GM18867 (cell line): ENCODE data around the gene CPNE6.
A peak's percentile ranks its signal among the peaks of the same experiment; 100 is the strongest.
"Not testable (repeated sequence)": the region's sequence is repeated elsewhere in the genome, so short reads cannot be mapped to it uniquely, and the experiment has no call there.

Experiments
- ATAC-seq: cut with Tn5 transposase; IDR thresholded peaks from one replicate; pipeline ENCODE4 v1.9.1; 2021; ENCODE audit warnings: mild to moderate bottlenecking, moderate library complexity; ENCODE audit not compliant: unreplicated experiment

The CPNE6 gene

GRCh38 chr14:24071144-24071697, at the start of gene CPNE6:
Gene CPNE6, plus strand, starts transcription at chr14:24071562. Its CDS starts 1,375 bp downstream, at chr14:24072937.
- no peak for ATAC-seq

GRCh38 chr14:24024939-24025418, 46.4 kb upstream of the CPNE6 start:
- not testable (repeated sequence) for ATAC-seq

DNA sequence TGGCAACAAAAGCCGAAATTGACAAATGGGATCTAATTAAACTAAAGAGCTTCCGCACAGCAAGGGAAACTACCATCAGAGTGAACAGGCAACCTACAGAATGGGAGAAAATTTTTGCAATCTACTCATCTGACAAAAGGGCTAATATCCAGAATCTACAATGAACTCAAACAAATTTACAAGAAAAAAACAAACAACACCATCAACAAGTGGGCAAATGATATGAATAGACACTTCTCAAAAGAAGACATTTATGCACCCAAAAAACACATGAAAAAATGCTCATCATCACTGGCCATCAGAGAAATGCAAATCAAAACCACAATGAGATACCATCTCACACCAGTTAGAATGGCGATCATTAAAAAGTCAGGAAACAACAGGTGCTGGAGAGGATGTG, 41.7 kb upstream of the CPNE6 start:
- ATAC-seq = not testable (repeated sequence)

DNA sequence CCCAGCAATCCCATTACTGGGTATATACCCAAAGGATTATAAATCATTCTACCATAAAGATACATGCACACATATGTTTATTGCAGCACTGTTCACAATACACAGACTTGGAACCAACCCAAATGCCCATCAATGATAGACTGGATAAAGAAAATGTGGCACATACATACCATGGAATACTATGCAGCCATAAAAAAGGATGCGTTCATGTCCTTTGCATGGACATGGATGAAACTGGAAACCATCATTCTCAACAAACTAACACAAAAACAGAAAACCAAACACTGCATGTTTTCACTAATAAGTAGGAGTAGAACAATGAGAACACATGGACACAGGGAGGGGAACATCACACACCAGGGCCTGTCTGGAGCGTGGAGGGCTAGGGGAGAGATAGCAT, 40.0 kb upstream of the CPNE6 start:
- ATAC-seq = not testable (repeated sequence)

- no peak for ATAC-seq
These were observed 38.5 kb upstream of the CPNE6 start for GRCh38 chr14:24032727-24033418.

DNA sequence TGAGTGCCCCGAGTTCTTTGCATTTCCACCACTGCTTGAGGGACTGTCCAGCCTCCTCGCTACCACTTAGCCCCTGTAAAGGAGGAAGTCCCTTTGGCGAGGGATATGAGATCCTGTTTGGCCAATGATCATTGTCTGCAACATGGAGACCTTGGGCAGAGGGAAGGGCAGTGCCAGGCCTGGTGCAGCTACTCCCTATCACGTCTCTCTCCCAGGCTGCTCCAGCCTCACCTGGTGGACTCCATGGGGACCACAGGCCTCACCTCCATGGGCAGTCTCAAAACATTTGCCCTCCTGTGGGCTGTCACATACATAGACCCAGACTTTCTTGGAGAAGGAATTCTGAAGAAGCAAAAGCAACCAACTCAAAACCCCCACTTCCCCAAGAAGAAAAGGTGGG, 35.6 kb upstream of the CPNE6 start:
- peak; percentile 4 for ATAC-seq

DNA sequence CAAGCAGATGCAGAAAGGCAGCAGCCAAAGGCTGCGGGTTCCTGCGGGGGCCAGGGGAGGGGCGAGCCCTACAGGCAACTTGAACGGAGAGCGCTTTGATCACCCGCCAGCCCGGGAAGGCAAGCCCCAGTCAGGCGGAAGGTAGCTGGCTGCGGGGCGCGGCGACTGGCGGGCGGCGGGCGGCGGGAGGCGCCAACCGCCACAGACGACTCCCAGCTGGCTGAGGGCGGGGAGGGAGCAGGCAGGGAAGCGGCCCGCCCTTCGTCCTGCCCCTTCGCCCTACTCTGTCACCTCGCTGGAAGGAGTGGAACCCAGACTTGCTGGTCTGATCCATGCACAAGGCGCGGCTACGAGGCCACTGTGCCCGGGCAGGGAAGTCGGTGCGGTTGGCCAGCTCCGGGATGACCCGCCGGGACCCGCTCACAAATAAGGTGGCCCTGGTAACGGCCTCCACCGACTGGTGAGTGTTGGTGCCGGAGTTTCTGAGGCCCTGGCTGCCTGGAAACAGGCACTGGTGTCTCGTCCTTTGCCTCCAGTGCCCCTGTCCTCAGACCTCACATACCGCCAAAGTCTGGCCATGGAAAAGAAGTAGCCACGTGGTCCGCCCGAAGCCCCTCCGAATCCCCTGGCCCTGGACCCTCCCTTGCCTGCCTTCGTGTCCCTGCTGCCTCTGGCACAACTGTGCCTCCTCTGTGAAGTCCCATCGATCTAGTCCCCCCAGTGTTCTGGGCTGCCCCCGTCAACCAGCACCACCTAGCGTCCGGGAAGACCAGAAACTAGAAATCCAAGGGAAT, 35.0 kb upstream of the CPNE6 start:
- ATAC-seq = peak; percentile 75

GRCh38 chr14:24036963-24037657, 34.3 kb upstream of the CPNE6 start:
- peak; percentile 19 for ATAC-seq

GRCh38 chr14:24037658-24038037, 33.7 kb upstream of the CPNE6 start:
- no peak for ATAC-seq

GRCh38 chr14:24038686-24039085, 32.7 kb upstream of the CPNE6 start:
- no peak for ATAC-seq

DNA sequence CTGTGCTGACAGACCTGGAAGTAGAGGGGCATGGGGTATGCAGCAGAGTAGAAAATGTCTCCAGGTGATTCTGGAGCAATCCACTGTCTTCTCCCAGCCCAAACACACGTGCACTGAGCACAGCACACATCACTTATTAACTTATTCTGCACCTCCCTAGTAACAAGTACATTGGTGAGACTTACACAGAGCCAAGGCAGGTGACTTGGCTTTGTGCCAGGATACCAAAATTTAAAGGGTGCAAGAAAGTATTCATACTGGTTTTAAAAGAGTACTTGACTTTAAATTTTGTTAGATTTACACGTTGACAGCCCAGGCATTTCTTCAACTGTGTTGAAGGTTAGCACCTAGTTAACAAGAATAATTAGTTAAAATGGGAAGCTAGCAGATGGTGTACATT, 30.7 kb upstream of the CPNE6 start:
- no peak for ATAC-seq

- ATAC-seq = no peak
These were observed 28.6 kb upstream of the CPNE6 start for GRCh38 chr14:24042746-24043145.

DNA sequence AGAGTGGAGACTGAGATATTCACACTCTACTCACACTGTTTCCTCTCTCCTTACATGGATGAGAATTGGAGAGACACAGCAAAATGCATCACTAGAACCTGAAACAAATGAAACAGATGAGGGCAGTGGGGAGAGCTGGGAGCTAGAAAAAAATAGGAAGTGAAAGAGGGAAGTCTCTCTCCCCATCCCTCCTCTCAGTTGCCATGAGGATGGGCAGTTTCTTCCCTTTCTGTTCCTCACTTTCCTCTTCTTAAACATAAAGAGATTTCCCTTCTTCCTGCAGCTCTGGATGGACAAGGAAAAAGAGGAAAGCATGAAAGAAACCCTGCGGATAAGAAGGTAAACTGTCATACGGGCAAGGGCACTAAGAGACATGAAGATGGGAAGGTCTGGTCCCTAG, 22.4 kb upstream of the CPNE6 start:
- not testable (repeated sequence) for ATAC-seq

DNA sequence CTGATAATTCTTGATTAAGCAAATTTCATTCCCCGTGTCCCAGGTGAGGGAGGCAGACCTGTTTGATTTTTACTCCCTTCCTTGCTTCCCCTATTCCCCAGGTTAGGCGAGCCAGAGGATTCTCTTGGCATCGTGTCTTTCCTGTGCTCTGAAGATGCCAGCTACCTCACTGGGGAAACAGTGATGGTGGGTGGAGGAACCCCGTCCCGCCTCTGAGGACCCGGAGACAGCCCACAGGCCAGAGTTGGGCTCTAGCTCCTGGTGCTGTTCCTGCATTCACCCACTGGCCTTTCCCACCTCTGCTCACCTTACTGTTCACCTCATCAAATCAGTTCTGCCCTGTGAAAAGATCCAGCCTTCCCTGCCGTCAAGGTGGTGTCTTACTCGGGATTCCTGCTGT, 20.6 kb upstream of the CPNE6 start:
- not testable (repeated sequence) for ATAC-seq

- ATAC-seq = peak; percentile 14
These were observed 20.1 kb upstream of the CPNE6 start for GRCh38 chr14:24051176-24051788.

DNA sequence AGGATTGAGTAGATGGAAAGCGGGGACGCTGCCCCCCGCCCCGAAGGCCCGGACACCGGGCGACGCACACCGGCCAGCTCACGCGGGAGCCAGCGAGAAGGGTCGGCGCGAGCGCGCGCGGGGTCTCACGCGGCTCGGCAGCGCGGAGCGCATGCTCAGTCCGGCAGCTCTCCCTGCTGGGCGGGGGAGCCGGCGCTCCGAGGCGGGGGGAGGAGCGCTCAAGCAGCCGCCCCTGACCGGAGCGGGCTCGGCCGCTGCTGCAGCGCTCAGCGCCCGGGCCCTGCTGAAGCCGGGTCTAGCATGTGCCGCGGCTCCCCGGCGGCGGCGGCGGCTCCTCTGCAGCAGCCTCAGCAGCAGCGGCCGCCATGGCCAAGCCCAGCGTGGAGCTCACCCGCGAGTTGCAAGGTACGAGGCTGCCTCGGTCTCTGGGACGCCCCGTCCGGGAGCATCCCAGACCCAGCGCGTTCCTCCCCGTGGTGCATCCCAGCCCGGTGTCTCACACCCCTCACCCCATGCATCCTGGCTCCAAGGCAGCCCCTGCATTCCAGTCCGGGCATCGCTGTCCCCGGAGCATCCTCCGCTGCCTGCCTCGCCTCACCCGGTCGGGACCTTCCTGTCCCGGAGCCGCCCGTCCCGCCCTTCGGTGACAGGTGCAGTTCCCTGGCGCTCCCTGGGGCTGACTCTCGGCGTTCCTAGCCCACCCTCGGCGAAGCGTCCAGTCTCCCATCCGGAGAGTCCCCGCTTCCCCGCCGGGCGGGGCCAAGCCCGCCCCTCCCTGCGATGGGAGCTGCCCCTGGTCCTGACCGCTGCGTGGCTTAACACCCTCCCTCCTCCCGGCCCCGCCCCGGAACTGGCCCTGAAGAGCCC, 19.3 kb upstream of the CPNE6 start, which contains the start of gene CARMIL3:
CARMIL3 (plus strand) TSS at position 221 of the 867 bp plus-strand sequence; CDS start at position 366, 145 bp downstream.
- ATAC-seq = peak; percentile 77

- ATAC-seq = no peak
These were observed 18.5 kb upstream of the CPNE6 start for GRCh38 chr14:24052656-24053547.

DNA sequence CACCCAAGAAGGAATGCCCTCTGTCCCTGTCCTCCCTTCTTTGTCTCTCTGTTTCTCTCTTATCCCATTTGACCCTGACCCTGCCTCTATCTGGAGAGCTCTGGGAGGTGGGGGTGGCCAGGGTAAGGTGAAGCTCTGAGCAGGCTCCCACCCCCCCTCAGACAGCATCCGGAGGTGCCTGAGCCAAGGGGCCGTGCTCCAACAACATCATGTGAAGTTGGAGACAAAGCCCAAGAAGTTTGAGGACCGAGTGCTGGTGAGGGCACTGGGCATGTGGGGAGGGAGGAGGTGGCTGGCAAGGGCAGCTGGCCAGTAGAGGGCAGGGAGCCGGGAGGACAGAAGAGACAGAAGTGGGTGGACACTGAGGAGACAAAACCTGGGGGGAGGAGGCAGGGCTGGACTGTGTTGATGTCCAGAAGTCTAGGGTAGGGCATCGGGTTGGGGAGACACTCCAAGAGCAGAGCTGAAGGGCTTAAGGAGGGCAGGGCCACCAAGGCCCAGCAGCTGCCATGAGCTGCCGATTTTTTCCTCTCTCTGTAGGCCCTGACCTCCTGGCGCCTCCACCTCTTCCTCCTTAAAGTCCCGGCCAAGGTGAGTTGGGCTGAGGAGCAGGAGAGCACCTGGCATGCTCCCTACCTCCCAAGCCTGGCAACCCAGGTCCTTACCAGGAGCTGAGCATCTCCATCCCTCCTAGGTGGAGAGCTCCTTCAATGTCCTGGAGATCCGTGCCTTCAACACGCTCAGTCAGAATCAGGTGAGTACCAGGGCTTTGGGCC, 17.6 kb upstream of the CPNE6 start:
- ATAC-seq = no peak
